ENCODE measurements around the gene RYR2.

DNA sequence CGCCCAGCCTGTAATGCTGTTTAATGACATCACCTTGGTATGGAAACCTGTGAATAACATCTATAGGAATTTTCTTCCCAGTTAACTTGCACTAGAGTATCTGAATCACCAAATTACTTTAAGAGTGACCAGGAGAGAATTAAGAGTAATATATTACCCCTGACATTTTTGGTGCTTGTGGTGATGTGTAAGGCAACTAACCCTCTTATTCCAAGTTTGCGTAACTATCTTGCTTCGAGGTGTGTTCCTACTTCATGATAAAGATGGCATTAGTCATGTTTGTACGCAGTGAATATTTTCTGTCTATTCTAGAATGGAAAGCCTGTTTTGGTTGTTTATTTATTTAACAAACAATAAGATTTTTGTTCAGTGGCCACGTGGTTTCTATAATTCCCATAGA is 717.4 kb downstream of the RYR2 start:
- TF ChIP-seq, protein P1, sequence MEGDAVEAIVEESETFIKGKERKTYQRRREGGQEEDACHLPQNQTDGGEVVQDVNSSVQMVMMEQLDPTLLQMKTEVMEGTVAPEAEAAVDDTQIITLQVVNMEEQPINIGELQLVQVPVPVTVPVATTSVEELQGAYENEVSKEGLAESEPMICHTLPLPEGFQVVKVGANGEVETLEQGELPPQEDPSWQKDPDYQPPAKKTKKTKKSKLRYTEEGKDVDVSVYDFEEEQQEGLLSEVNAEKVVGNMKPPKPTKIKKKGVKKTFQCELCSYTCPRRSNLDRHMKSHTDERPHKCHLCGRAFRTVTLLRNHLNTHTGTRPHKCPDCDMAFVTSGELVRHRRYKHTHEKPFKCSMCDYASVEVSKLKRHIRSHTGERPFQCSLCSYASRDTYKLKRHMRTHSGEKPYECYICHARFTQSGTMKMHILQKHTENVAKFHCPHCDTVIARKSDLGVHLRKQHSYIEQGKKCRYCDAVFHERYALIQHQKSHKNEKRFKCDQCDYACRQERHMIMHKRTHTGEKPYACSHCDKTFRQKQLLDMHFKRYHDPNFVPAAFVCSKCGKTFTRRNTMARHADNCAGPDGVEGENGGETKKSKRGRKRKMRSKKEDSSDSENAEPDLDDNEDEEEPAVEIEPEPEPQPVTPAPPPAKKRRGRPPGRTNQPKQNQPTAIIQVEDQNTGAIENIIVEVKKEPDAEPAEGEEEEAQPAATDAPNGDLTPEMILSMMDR (IDR thresholded peaks at IDR 0.05), result no peak
- TF ChIP-seq POLR2A (IDR thresholded peaks at IDR 0.05) (no peak), POLR2AphosphoS5 (IDR thresholded peaks at IDR 0.05) (no peak)

All from breast epithelium (tissue), 3 donors.